ENCODE results near the gene NOTCH1. TPM values are rescaled to one million over a fixed set of nuclear protein-coding genes. Genes with fewer than 3 reads are reported as not detected.

NOTCH1 gene
- total RNA-seq, 1 experiment from 2014 or later: 37.2 TPM

GRCh38 chr9:136518623-136519022 lies 27.2 kb downstream of the NOTCH1 start:
- ChIA-PET CTCF (no interaction called here), POLR2A (ENCODE audit: low non-redundant PET) (interaction anchor here (0.6 kb wide), 1 partner anchor 33 kb away, joined by 8 read pairs; no protein-coding TSS in a partner anchor)
- TF ChIP-seq EZH2 (IDR thresholded peaks at IDR 0.05; ENCODE audit: borderline replicate concordance, low read depth, low read length, poor library complexity, severe bottlenecking): no peak
- TF ChIP-seq CTCF (conservative IDR thresholded peaks at IDR 0.05; ENCODE audit: low read depth, low read length): no peak
- DNase-seq (ENCODE audit: low spot score): no peak
- no peaks in the 10 kb centered on the region for H3K27me3 ChIP-seq (replicated peaks; ENCODE audit: insufficient read depth, low read depth, low read length, poor library complexity)
- H3K4me1 ChIP-seq (ENCODE audit: insufficient read depth, low read length, poor library complexity, severe bottlenecking): peaks cover 9% of the 10 kb centered on the region
- H3K9me3 ChIP-seq (ENCODE audit: low read depth, low read length, poor library complexity, severe bottlenecking): no peaks in the 10 kb centered on the region
- BruUV-seq (replicated peaks): no TSS peak
- no peak overlapping the region for H3K4me3 ChIP-seq (ENCODE audit: low read depth, low read length, poor library complexity, severe bottlenecking)
- H3K27ac ChIP-seq (ENCODE audit: low read depth, low read length, poor library complexity, severe bottlenecking): no peak overlapping the region
- peaks cover 20% of the 10 kb centered on the region for H3K36me3 ChIP-seq (ENCODE audit: insufficient read depth, low read length, poor library complexity, severe bottlenecking)
- intact Hi-C loops (cut with micrococcal nuclease; ENCODE audit: unreplicated experiment): no loop called here

DNA sequence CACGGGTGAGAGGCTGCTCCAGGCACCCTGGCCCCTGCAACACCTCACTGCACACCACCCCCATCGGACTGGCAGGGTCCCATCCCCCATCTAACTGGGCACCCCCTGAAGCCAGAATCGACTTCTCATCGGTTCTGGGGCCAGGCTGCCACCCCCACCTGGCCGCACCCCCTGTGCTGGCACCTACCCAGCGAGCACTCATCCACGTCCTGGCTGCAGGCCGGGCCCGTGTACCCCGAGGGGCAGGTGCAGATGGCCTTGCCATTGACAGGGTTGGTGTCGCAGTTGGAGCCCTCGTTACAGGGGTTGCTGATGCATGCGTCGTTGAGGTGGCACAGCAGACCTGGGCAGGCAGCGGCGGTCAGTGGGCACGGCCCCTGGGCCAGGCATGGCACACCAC lies 27.9 kb downstream of the NOTCH1 start:
- Histone ChIP-seq H3K4me1 (ENCODE audit: insufficient read depth, low read length, poor library complexity, severe bottlenecking) (peaks cover 9% of the 10 kb centered on the region), H3K27ac (ENCODE audit: low read depth, low read length, poor library complexity, severe bottlenecking) (no peak overlapping the region), H3K36me3 (ENCODE audit: insufficient read depth, low read length, poor library complexity, severe bottlenecking) (peaks cover 25% of the 10 kb centered on the region), H3K27me3 (replicated peaks; ENCODE audit: insufficient read depth, low read depth, low read length, poor library complexity) (no peaks in the 10 kb centered on the region), H3K4me3 (ENCODE audit: low read depth, low read length, poor library complexity, severe bottlenecking) (no peak overlapping the region), H3K9me3 (ENCODE audit: low read depth, low read length, poor library complexity, severe bottlenecking) (no peaks in the 10 kb centered on the region)
- no peak for DNase-seq (ENCODE audit: low spot score)
- ChIA-PET POLR2A (ENCODE audit: low non-redundant PET) (no interaction called here), CTCF (no interaction called here)
- intact Hi-C loops (cut with micrococcal nuclease; ENCODE audit: unreplicated experiment): no loop called here
- no TSS peak for BruUV-seq (replicated peaks)
- TF ChIP-seq EZH2 (IDR thresholded peaks at IDR 0.05; ENCODE audit: borderline replicate concordance, low read depth, low read length, poor library complexity, severe bottlenecking) (no peak), CTCF (conservative IDR thresholded peaks at IDR 0.05; ENCODE audit: low read depth, low read length) (no peak)

DNA sequence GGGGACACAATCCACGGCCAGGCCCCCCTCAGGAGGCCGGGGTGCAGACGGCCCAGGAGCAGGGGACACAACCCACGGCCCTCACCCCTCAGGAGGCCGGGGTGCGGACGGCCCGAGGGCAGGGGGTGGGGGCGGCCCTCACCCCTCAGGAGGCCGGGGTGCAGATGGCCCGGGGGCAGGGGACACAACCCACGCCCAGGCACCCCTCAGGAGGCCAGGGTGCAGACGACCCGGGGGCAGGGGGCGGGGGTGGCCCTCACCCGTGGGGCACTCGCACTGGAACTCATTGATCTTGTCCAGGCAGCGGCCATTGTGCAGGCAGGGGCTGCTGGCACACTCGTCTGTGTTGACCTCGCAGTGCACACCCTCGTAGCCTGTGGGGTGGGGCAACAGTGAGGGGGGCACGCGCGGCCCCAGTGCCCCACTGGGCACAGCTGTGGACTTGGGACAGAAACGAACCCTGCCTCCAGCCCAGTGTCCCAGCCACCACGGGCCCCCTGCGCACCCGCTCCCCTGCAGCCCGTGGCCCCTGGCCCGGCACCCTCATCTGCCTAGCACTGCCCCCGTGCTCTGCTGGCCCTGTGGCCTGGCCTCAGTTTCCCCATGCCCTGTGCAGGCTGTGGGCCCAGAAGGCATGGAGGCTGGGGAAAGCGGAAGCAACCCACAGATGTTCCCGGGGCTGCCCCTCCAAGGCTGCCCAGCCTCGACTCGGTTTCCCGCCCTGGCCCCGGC lies 28.7 kb downstream of the NOTCH1 start:
- CTCF ChIA-PET: no interaction called here
- BruUV-seq (replicated peaks): no TSS peak
- POLR2A ChIA-PET (ENCODE audit: low non-redundant PET): no interaction called here

More for the DNA sequence above, 28.7 kb downstream of the NOTCH1 start:
- Histone ChIP-seq H3K9me3 (ENCODE audit: low read depth, low read length, poor library complexity, severe bottlenecking) (no peaks in the 10 kb centered on the region), H3K4me1 (ENCODE audit: insufficient read depth, low read length, poor library complexity, severe bottlenecking) (peaks cover 9% of the 10 kb centered on the region), H3K36me3 (ENCODE audit: insufficient read depth, low read length, poor library complexity, severe bottlenecking) (peaks cover 31% of the 10 kb centered on the region), H3K27me3 (replicated peaks; ENCODE audit: insufficient read depth, low read depth, low read length, poor library complexity) (no peaks in the 10 kb centered on the region), H3K4me3 (ENCODE audit: low read depth, low read length, poor library complexity, severe bottlenecking) (no peak overlapping the region), H3K27ac (ENCODE audit: low read depth, low read length, poor library complexity, severe bottlenecking) (no peak overlapping the region)
- no peak for DNase-seq (ENCODE audit: low spot score)
- intact Hi-C loops (cut with micrococcal nuclease; ENCODE audit: unreplicated experiment): no loop called here
- no peak for TF ChIP-seq CTCF (conservative IDR thresholded peaks at IDR 0.05; ENCODE audit: low read depth, low read length)
- no peak for TF ChIP-seq EZH2 (IDR thresholded peaks at IDR 0.05; ENCODE audit: borderline replicate concordance, low read depth, low read length, poor library complexity, severe bottlenecking)

Measured in A673 (cell line).